Esophagus muscularis mucosa (tissue), 4 donors: ENCODE results near the gene SLC35G1. TPM values are rescaled to one million over a fixed set of nuclear protein-coding genes. Genes with fewer than 3 reads are reported as not detected.

ENCODE experiments used
- DNase-seq: peaks from one replicate; pipeline ENCODE4 v3.0.0-alpha.2; 2017; ENCODE audit errors: extremely low spot score
- H3K27ac ChIP-seq, 4 donors: fragments of 200-600 bp; sonication (generic); replicated peaks in 1 of 4; 1 replicate in 3 of 4; 2 replicates in 1 of 4; pipeline ENCODE4 v1.5.1; 2016 to 2019; ENCODE audit warnings: mild to moderate bottlenecking in 1 of 4
- H3K27me3 ChIP-seq, 4 donors: fragments of 200-600 bp; sonication (generic); one replicate each; pipeline versions ENCODE4 v1.5.1 to v1.6.0; 2016 to 2019
- H3K36me3 ChIP-seq, 4 donors: fragments of 200-600 bp; sonication (generic); one replicate each; pipeline ENCODE4 v1.5.1; 2016 to 2019
- H3K4me1 ChIP-seq, 4 donors: fragments of 200-600 bp; sonication (generic); one replicate each; pipeline ENCODE4 v1.5.1; 2016 to 2019
- H3K4me3 ChIP-seq, 4 donors: fragments of 200-600 bp; sonication (generic); 1 replicate in 2 of 4; 2 replicates in 2 of 4; pipeline ENCODE4 v1.5.1; 2016 to 2019; ENCODE audit warnings: mild to moderate bottlenecking in 4 of 4, moderate library complexity in 1 of 4
- H3K9me3 ChIP-seq, 4 donors: fragments of 200-600 bp; sonication (generic); 1 replicate in 3 of 4; 2 replicates in 1 of 4; pipeline ENCODE4 v1.5.1; 2016 to 2019
- CTCF ChIP-seq, 3 experiments: fragments of 200-600 bp in 2 of 3; fragments of 450-650 bp in 1 of 3; sonication (generic) in 2 of 3; IDR thresholded peaks; one replicate each; pipeline ENCODE4 v1.5.1; 2017 to 2019; ENCODE audit warnings: antibody characterized with exemption in 3 of 3, mild to moderate bottlenecking in 2 of 3, moderate library complexity in 1 of 3
- EP300 ChIP-seq: sonication (generic); formaldehyde crosslinking; IDR thresholded peaks from one replicate; pipeline ENCODE4 v1.6.1; 2017; ENCODE audit warnings: antibody characterized with exemption
- POLR2A ChIP-seq: fragments of 450-650 bp; IDR thresholded peaks from one replicate; pipeline ENCODE4 v1.6.1; 2017; ENCODE audit warnings: antibody characterized with exemption, moderate library complexity, mild to moderate bottlenecking, low read depth
- POLR2AphosphoS5 ChIP-seq, 2 donors: sonication (generic); formaldehyde crosslinking; IDR thresholded peaks; one replicate each; pipeline ENCODE4 v1.6.1; 2017; ENCODE audit warnings: antibody characterized with exemption in 2 of 2
- WGBS: methylation state at CpG from one replicate; pipeline ENCODE4 v1.1.5; 2018; 5-methylcytosine and 5-hydroxymethylcytosine counted together
- intact Hi-C: fragments of 100-400 bp; cut with DNase I; formaldehyde crosslinking; loops from one replicate; pipeline ENCODE4 v1.15.1; 2023
- total RNA-seq, 4 donors: library from RNA; depleted of rRNA; stranded (reverse); fragments of >200 nt; gene quantifications; one replicate each; pipeline versions ENCODE4 v1.1.0 to v1.2.1, GENCODE V29; 2016

Gene SLC35G1
- total RNA-seq, 4 donors from 2014 or later: 4.0 to 5.0 (median 4.4) TPM

GRCh38 chr10:93907059-93907458 lies 13.3 kb downstream of the SLC35G1 start:
- 93% methylated on average over 5 of the region's 5 CpGs for WGBS
- no peak overlapping the region for H3K4me3 ChIP-seq
- no peak overlapping the region for H3K27ac ChIP-seq
- H3K36me3 ChIP-seq: peaks cover 0 to 18% (median 0%) of the 10 kb centered on the region in 4 donors
- no peaks in the 10 kb centered on the region for H3K4me1 ChIP-seq
- no peak for TF ChIP-seq POLR2A
- TF ChIP-seq EP300: no peak
- no peak for TF ChIP-seq POLR2AphosphoS5 (IDR thresholded peaks at IDR 0.05)
- no peak for TF ChIP-seq CTCF (IDR thresholded peaks at IDR 0.05)
- no peak for DNase-seq
- H3K9me3 ChIP-seq: no peaks in the 10 kb centered on the region
- H3K27me3 ChIP-seq: no peaks in the 10 kb centered on the region
- intact Hi-C loops: no loop called here

GRCh38 chr10:93911866-93912265 lies 18.1 kb downstream of the SLC35G1 start:
- H3K36me3 ChIP-seq: peaks cover 0 to 15% (median 0%) of the 10 kb centered on the region in 4 donors
- intact Hi-C loops: loop anchor here (10.0 kb wide), 1 partner anchor 163 kb away; no protein-coding TSS in a partner anchor

GRCh38 chr10:93912444-93912843 lies 18.7 kb downstream of the SLC35G1 start:
- peaks cover 0 to 12% (median 0%) of the 10 kb centered on the region in 4 donors for H3K36me3 ChIP-seq
- TF ChIP-seq POLR2AphosphoS5 (IDR thresholded peaks at IDR 0.05) (no peak), CTCF (IDR thresholded peaks at IDR 0.05) (no peak), EP300 (no peak), POLR2A (no peak)
- intact Hi-C loops: loop anchor here (10.0 kb wide), 1 partner anchor 162 kb away; no protein-coding TSS in a partner anchor
- no peaks in the 10 kb centered on the region for H3K27me3 ChIP-seq
- WGBS: 96% methylated on average over 2 of the region's 2 CpGs
- H3K4me3 ChIP-seq: no peak overlapping the region
- no peak overlapping the region for H3K27ac ChIP-seq
- peaks cover 0 to 16% (median 14%) of the 10 kb centered on the region in 4 donors for H3K4me1 ChIP-seq
- DNase-seq: no peak
- H3K9me3 ChIP-seq: no peaks in the 10 kb centered on the region

More at GRCh38 chr10:93911866-93912265, 18.1 kb downstream of the SLC35G1 start:
- TF ChIP-seq EP300: no peak
- no peak for TF ChIP-seq POLR2A
- TF ChIP-seq POLR2AphosphoS5 (IDR thresholded peaks at IDR 0.05): no peak
- TF ChIP-seq CTCF (IDR thresholded peaks at IDR 0.05): no peak
- Histone ChIP-seq H3K4me1 (peaks cover 0 to 11% (median 9%) of the 10 kb centered on the region in 4 donors), H3K4me3 (no peak overlapping the region), H3K27me3 (no peaks in the 10 kb centered on the region), H3K27ac (no peak overlapping the region), H3K9me3 (no peaks in the 10 kb centered on the region)
- WGBS: 68% methylated on average over 6 of the region's 6 CpGs
- DNase-seq: no peak

- TF ChIP-seq POLR2A (no peak), POLR2AphosphoS5 (IDR thresholded peaks at IDR 0.05) (no peak), CTCF (IDR thresholded peaks at IDR 0.05) (no peak), EP300 (no peak)
- Histone ChIP-seq H3K27me3 (no peaks in the 10 kb centered on the region), H3K4me3 (no peak overlapping the region), H3K4me1 (peaks cover 0 to 20% (median 17%) of the 10 kb centered on the region in 4 donors), H3K36me3 (peaks cover 0 to 2% (median 0%) of the 10 kb centered on the region in 4 donors), H3K9me3 (no peaks in the 10 kb centered on the region), H3K27ac (no peak overlapping the region)
- WGBS: 64% methylated on average over 3 of the region's 3 CpGs
- no peak for DNase-seq
- intact Hi-C loops: loop anchor here (10.0 kb wide), 1 partner anchor 161 kb away; no protein-coding TSS in a partner anchor
These were observed 19.9 kb downstream of the SLC35G1 start for GRCh38 chr10:93913706-93914105.

GRCh38 chr10:93915598-93915997 lies 21.8 kb downstream of the SLC35G1 start:
- Histone ChIP-seq H3K4me1 (peaks cover 0 to 20% (median 17%) of the 10 kb centered on the region in 4 donors), H3K36me3 (no peaks in the 10 kb centered on the region), H3K4me3 (no peak overlapping the region), H3K27me3 (no peaks in the 10 kb centered on the region), H3K9me3 (no peaks in the 10 kb centered on the region), H3K27ac (no peak overlapping the region)
- no peak for TF ChIP-seq POLR2AphosphoS5 (IDR thresholded peaks at IDR 0.05)
- TF ChIP-seq POLR2A: no peak
- no peak for TF ChIP-seq CTCF (IDR thresholded peaks at IDR 0.05)
- no peak for TF ChIP-seq EP300
- intact Hi-C loops: loop anchor here (5.0 to 10.0 kb wide), 2 partner anchors 159 to 527 kb away; no protein-coding TSS in a partner anchor
- 79% methylated on average over 6 of the region's 6 CpGs for WGBS
- no peak for DNase-seq
